Left lung (tissue), 10 donors: ENCODE data around the gene ELANE. TPM values are rescaled to one million over a fixed set of nuclear protein-coding genes. Genes with fewer than 3 reads are reported as not detected.

Experiments used
- ATAC-seq: fragments of 200-7000 bp; cut with Tn5 transposase; one replicate; pipeline ENCODE4 v1.9.1; 2020; ENCODE audit warnings: moderate library complexity
- DNase-seq, 4 donors: peaks; one replicate each; pipeline ENCODE4 v3.0.0-alpha.2; 2013 to 2020
- H3K27ac ChIP-seq, 2 donors: fragments of 200-600 bp; sonication (generic) in 1 of 2; one replicate each; pipeline versions ENCODE4 v1.5.0 to v1.8.0; 2020 to 2021
- H3K27me3 ChIP-seq, 2 donors: fragments of 200-600 bp; sonication (generic) in 1 of 2; one replicate each; pipeline versions ENCODE4 v1.5.0 to v1.8.0; 2020 to 2021
- H3K36me3 ChIP-seq, 2 donors: fragments of 200-600 bp; sonication (generic) in 1 of 2; one replicate each; pipeline versions ENCODE4 v1.5.0 to v1.8.0; 2020 to 2021
- H3K4me1 ChIP-seq, 2 donors: fragments of 200-600 bp; one replicate each; pipeline ENCODE4 v1.8.0; 2021
- H3K4me3 ChIP-seq, 2 donors: fragments of 200-600 bp; sonication (generic) in 1 of 2; one replicate each; pipeline versions ENCODE4 v1.5.0 to v1.8.0; 2020 to 2021; ENCODE audit warnings: mild to moderate bottlenecking in 1 of 2
- H3K9me3 ChIP-seq, 2 donors: fragments of 200-600 bp; sonication (generic) in 1 of 2; one replicate each; pipeline versions ENCODE4 v1.5.0 to v1.8.0; 2020 to 2021
- CTCF ChIP-seq, 2 donors: fragments of 200-600 bp; sonication (generic) in 1 of 2; IDR thresholded peaks; one replicate each; pipeline versions ENCODE4 v1.5.0 to v1.8.0; 2021; ENCODE audit warnings: antibody characterized with exemption in 2 of 2
- intact Hi-C, 2 donors: fragments of 100-400 bp; cut with DNase I; formaldehyde crosslinking; loops; one replicate each; pipeline versions ENCODE4 v1.11.2 to v1.14.2; 2022
- polyA plus RNA-seq, 6 donors: library from polyadenylated mRNA; unstranded; fragments of 120-200 nt; gene quantifications; one replicate each; pipeline ENCODE4 v1.2.1, GENCODE V29; 2013; ENCODE audit not compliant: insufficient read length in 6 of 6
- total RNA-seq, 2 donors: library from RNA; stranded (reverse); fragmentation: NEBNext Ultra II Directional; extraction: Animal tissue kit (Norgen Biotek cat#: 25700); gene quantifications; one replicate each; pipeline ENCODE4 v1.2.1, GENCODE V29; 2021
- donor health status: DM: no; HTN: yes; CAD: no.
- donor health status: DM: no; HTN: no; CAD: no.

ELANE gene
- total and polyA plus RNA-seq, 8 donors: 0.70 to 2.2 (median 1.2) TPM

- Histone ChIP-seq H3K36me3 (peaks cover 0 to 76% of the 10 kb centered on the region in 2 donors), H3K27me3 (no peaks in the 10 kb centered on the region), H3K4me1 (peaks cover 0 to 25% of the 10 kb centered on the region in 2 donors), H3K9me3 (no peaks in the 10 kb centered on the region), H3K27ac (peak overlapping the region; percentile 3 to 61), H3K4me3 (no peak overlapping the region)
- no peak for TF ChIP-seq CTCF (IDR thresholded peaks at IDR 0.05)
- intact Hi-C loops: no loop called here
- no peak for DNase-seq
- no peak for ATAC-seq
These were observed 19.6 kb downstream of the ELANE start for GRCh38 chr19:871446-872265.

- Histone ChIP-seq H3K9me3 (no peaks in the 10 kb centered on the region), H3K27me3 (no peaks in the 10 kb centered on the region), H3K36me3 (peaks cover 0 to 81% of the 10 kb centered on the region in 2 donors), H3K4me3 (peak overlapping the region in 1 of 2 donors; percentile 18), H3K4me1 (peaks cover 0 to 25% of the 10 kb centered on the region in 2 donors), H3K27ac (peak overlapping the region in 1 of 2 donors; percentile 61)
- intact Hi-C loops: no loop called here
- TF ChIP-seq CTCF (IDR thresholded peaks at IDR 0.05): no peak
- peak in 1 of 4 donors; percentile 90 for DNase-seq
- ATAC-seq: peak; percentile 51
These were observed 20.3 kb downstream of the ELANE start for GRCh38 chr19:872266-872951.

GRCh38 chr19:873084-873483 is 21.0 kb downstream of the ELANE start:
- H3K4me3 ChIP-seq: no peak overlapping the region
- H3K27ac ChIP-seq: no peak overlapping the region
- TF ChIP-seq CTCF (IDR thresholded peaks at IDR 0.05): no peak
- H3K9me3 ChIP-seq: no peaks in the 10 kb centered on the region
- intact Hi-C loops: no loop called here
- peaks cover 0 to 75% of the 10 kb centered on the region in 2 donors for H3K36me3 ChIP-seq
- peak in 1 of 4 donors; percentile 82 for DNase-seq
- no peaks in the 10 kb centered on the region for H3K27me3 ChIP-seq
- ATAC-seq: peak; percentile 4
- H3K4me1 ChIP-seq: peaks cover 0 to 25% of the 10 kb centered on the region in 2 donors

- H3K27me3 ChIP-seq: no peaks in the 10 kb centered on the region
- TF ChIP-seq CTCF (IDR thresholded peaks at IDR 0.05): no peak
- no peak overlapping the region for H3K4me3 ChIP-seq
- intact Hi-C loops: no loop called here
- no peak for DNase-seq
- H3K4me1 ChIP-seq: peaks cover 0 to 24% of the 10 kb centered on the region in 2 donors
- peaks cover 0 to 69% of the 10 kb centered on the region in 2 donors for H3K36me3 ChIP-seq
- no peaks in the 10 kb centered on the region for H3K9me3 ChIP-seq
- H3K27ac ChIP-seq: no peak overlapping the region
- no peak for ATAC-seq
These were observed 21.5 kb downstream of the ELANE start for GRCh38 chr19:873561-874041.
